ENCODE data around the gene KRTAP10-5. TPM values are rescaled to one million over a fixed set of nuclear protein-coding genes. Genes with fewer than 3 reads are reported as not detected.
"Not testable (repeated sequence)": the region's sequence is repeated elsewhere in the genome, so short reads cannot be mapped to it uniquely, and the experiment has no call there.

KRTAP10-5 gene
- total RNA-seq, 1 donor from 2014 or later, result not detected

DNA sequence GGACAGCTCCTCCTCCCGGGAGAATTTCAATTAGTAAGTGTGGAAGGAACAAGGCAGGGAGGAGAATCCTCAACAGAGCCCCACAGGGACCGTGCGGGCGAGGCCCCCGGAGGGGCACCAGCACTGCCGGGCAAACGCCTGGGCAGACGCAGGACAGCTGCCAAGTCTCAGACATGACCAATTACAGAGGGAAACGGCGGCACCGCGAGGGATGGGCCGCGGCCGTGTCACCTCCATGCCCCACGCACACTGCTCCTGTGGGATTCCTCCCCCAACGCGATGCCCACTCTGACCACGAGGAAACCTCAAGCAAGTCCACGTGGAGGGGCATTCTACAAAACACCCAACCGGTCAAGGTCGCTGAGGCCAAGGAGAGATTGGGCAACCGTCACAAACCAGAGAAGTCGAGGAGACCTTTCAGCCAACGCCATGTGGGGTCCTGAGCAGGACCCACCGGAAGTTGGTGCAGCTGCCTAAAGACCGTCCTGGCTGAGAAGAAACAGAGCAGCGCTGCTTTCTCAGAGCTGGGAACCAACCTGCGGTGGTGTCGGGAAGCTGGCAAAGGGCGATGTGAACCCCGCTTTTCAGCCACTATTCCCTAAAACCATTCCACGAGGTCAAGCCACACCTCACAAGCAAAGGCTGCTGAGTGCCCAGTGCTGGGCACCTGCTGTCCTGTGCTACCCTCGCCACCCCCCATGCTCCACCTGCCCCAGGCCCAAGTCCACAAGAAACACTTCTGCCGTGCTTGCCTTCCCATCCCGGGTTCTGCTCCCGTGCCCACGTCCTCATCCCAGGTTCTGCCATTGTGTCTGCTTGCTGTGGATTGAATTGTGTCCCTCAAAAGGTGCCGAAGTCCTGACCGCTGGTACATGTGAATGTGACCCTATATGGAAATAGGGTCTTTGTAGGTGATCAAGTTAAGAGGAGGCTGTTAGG, 8.3 kb downstream of the KRTAP10-5 start:
- no peak for DNase-seq

DNA sequence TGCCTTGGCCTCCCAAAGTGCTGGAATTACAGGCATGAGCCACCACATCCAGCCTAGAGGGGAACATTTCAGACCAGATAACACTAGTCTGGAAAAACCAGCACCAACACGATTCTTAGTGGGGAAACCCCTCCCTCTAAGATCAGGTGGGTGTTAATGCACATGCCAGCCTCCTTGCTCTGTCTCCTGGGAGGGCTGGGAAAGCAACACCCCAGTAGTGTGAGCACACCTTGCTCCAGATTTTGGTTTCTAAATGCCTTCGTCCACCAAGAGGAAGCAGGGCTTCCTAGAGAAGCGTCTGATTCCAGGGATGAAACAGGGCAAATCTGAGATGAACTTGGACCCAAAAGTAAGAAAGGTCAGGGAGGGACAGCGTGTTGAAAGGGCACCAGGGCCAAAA, 9.1 kb downstream of the KRTAP10-5 start:
- no peak for DNase-seq

DNA sequence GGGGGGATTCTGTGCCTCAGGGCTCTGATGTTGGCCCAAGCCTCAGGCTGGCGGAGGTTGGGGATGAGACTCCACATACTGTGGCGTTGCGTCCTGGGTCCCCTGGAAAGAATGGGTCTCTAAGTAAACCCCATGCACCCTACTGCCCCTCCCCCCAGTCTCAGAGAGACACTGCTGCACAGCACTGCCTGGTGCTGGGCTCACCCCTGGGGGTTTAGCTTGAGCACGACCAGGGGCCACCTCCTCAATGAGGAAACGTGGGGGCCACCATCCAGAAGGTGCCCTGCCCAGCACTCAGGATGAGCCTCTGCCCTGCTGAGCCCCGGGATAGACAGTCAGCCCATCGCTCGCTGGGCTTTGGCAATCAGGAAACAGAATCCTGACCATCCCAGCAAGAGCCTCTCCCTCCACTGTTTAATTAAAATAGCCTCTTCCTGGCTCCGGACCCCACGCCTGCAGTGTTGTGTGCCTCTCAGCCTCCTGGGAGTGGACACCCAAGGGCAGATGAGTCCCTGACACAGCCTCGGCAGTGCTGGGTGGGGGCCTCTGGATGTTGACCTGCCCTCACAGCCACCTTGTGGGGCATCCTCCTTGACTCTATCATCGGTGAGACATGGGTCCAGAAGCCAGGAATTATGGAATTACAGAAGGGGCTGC, 10.4 kb downstream of the KRTAP10-5 start:
- no peak for DNase-seq

DNA sequence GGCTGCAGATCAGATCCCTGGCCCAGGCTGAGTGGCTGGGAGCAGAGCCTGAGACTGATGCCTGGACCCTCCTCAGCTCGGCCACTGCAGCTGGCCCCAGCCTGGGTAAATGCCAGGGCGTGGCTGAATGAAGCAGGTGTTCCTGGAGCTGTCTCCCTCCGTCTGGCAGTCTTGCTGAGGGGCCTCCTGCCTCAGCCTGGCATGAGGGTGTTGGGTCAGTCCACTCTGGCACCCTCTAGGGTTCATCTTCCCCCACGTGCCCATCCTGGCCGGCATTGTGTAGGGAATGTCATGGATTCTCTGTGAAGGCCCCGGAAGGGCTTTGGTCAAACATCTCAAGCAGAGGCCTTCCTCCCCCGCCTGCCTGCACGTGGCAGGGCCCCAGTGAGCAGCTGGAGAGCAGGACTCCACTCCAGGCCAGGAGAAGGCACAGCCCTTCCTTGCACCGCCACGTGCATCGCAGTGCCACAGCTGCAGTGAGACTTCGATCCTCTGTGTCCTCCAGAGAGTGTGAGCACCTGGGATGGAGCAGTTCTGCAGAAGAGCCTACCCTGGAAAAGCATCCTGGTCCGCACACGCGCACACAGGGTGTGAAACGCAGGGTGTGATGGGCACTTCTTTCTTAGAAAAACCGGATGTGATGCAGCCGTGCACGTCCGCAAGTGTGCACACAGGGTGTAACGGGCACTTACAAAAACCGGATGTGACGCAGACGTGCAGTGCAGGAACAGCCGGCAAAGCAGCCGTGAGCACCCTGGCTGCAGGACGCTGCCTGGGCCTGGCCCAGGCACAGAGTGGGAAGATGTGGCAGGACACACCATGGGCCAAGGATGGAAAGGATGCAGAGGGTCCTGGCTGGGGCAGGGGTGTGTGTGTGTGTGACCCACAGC, 11.5 kb downstream of the KRTAP10-5 start:
- DNase-seq, result no peak

DNA sequence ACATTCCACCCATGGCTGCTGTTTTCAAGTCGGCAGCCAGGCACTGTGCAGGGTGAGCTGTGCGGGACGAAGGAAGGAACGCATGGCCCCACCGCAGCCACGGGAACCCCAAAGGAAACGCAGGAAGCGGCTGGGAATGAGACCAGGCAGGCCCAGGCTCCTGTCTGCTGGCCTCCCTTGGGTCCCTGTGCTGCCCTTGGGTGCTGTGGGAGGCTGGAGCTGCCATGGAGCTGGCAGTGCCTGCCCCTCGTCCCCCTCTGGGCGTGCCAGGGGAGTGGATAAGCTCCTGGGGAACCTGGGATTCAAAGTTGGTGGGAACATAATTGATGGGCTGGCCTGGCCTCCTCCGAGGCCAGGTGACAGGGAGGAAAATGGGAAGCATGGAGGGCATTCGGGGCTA, 12.1 kb downstream of the KRTAP10-5 start:
- DNase-seq, result no peak

DNA sequence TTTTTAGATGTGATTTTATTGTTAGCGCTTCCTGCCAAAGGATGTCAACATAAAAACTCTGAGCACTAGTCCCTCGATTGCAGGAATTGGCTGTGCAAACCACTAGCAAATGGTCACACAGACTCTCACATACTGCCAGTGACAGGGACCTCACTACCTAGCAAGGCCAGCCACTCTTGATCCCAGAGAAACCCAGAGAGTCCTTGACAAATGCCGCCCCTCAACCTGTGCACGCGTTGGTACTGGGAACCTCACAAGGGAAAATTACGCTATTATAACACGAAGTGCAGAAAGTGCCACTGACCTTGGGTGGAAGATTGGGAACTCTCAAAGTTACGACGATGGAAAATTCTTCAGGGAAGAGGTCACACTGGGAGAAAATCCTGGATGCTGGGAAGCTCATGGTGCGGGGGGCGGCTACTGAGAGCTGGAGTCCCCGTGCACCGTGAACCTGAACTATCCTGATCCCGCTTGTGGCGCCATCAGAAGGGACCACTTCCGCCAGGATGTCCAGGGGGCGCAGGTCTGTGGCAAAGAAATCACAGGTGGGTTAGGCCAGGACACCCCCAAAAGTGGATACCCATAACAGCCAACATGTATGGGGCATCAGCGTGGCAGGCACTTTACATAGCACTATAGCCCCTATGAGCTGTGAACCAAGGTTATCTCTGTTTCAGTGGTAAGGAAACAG, 12.8 kb downstream of the KRTAP10-5 start:
- no peak for DNase-seq

DNA sequence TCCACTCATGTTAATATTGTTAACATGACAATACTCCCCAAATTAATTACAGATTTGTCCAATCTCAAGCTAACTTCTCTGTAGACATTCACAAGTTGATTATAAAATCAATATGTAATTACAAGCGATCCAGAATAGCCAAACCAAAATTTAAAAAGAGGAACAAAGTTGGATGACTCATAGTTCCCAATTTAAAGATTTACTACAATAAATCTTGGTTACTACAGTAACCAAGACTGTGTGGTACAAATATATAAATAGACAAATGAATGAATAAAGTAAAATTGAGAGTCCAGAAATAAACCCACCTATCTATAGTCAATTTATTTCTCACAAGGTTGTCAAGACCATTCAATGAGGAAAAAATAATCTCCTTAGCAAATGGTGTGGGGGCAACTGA, 14.0 kb downstream of the KRTAP10-5 start:
- no peak for DNase-seq

DNA sequence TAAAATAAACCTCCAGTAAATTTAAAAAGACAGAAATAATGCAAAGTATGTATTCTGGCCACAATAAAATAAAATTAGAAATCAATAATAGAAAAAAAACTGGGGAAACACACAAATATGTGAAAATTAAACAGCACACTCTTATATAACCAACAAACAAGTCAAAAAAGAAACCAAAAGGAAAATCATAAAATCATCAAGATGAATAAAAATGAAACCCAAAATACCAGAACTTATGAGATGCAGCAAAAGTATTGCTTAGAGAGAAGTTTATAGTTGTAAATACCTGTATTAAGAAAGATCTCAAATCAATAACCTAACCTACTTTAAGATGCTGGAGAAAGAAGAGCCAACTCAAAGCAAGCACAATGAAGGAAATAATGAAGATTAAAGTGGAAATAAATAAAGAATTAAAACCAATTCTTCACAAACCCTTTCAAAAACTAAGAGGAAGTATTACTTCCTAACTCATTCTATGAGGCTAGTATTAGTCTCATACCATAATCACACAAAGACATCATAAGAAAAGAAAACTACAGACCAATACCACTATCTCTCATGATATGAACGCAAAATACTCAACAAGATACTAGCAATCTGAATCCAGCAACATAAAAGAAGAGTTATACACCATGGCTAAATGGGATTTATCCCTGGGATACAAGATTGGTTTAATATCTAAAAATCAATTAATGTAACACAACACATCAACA, 15.4 kb downstream of the KRTAP10-5 start:
- DNase-seq, result no peak

DNA sequence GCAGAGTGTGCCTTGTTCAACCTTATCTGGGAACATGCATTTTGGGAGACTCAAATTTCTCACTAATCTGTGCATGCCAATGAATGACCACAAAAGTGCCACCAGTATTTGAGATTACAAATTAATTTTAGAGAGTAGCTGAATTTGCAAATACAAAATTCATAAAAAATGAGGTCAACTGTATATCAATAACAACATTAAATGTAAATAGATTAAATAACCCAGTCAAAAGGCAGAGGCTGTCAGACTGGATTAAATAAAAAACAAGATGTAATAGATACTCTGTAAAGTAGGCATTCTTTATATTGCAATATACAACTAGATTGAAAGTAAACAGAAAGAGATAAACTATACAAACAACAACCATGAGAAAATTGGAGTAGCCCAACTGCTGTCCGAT, 16.3 kb downstream of the KRTAP10-5 start:
- no peak for DNase-seq

DNA sequence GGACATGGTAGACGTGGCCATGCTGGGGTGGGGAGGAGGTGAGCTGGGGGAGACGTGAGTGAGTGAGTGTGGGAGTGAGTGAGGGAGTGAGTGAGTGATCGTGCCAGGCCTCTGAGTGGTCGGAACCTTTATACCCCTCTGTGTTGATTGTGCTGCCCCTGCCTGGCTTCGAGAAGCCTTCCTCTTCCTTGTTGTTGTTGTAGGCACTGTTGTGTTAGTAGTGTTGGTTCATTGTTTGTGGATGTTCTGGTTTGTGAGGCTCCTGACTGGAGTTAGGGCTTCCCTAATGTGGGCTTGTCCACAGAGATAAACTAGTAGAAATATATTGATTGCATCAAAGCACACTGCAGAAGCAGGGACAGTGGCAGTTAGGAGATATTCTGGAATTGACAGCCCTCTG, 21.7 kb downstream of the KRTAP10-5 start, which contains the start of gene KRTAP10-3:
TSS of gene KRTAP10-3 (minus strand) at position 101 of the 400 bp plus-strand sequence. CDS start at position 21, 80 bp downstream.
- no peak for DNase-seq

DNA sequence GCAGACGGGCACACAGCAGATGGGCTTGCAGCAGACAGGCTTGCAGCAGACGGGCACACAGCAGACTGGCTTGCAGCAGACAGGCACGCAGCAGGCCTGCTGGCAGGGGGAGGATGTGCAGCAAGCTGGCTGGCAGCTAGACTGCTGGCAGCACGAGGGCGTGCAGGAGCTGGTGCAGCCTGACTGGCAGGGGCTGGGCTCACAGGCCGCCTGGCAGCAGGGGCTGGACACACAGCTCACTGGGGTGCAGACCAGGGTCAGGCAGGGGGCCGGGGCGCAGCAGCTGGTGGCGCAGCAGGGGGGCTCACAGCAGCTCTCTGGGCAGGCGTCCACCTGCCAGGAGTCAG, 22.1 kb downstream of the KRTAP10-5 start:
- not testable (repeated sequence) for DNase-seq

DNA sequence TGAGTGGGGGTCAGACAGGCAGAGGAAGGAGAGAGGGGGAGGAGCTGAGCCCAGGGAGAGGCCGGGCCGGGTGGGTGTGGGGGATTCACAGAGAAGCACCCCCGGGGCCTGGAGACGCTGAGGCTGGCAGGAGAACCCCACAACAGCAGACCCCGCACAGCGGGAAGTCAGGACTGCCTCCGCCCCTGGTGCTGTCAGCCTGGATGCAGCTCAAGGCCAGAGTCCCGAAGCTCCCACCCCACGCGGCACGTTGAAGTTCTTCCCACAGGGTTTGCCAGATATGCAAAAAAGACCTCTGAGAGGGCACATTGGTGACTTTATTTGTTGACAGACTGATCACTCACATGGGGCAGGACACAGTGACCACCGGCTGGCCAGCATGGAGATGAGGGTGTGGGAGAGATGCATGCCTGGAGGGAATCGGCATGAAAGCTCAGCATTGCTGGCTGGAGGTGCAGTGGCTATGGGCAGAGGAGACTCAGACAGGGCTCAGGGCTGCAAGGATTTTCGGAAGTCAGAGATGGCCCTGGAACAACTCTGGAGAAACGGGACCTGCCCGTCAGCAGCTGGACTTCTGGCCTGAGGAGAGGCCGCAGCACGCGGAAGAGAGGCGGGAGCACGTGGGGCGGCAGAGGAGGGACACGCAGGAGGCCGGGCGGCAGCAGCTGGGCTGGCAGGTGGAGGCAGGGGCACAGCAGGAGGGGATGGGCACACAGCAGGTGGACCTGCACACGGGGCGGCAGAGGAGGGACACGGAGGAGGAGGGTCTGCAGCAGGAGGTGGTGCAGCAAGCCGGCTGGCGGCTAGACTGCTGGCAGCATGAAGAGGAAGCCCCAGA, 22.7 kb downstream of the KRTAP10-5 start:
- DNase-seq, result no peak

DNA sequence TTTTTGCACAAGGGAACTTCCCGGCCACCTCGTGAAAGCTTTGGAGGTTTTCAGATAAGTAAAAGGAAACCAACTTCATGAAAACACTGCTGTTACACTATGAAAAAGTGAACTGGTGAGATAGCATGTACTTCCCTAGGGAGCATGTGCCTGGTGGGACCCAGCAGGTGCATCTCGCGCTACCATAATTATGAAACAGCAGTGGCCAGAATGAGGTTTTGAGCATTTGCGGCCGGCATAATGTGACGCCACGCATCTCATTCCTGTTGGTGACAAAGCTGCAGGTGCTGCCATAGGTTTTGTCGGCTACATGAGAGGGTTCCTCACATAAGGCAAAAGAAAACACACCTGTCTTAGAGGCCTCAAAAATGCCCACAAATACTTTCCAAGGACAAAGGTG, 23.5 kb downstream of the KRTAP10-5 start:
- no peak for DNase-seq

DNA sequence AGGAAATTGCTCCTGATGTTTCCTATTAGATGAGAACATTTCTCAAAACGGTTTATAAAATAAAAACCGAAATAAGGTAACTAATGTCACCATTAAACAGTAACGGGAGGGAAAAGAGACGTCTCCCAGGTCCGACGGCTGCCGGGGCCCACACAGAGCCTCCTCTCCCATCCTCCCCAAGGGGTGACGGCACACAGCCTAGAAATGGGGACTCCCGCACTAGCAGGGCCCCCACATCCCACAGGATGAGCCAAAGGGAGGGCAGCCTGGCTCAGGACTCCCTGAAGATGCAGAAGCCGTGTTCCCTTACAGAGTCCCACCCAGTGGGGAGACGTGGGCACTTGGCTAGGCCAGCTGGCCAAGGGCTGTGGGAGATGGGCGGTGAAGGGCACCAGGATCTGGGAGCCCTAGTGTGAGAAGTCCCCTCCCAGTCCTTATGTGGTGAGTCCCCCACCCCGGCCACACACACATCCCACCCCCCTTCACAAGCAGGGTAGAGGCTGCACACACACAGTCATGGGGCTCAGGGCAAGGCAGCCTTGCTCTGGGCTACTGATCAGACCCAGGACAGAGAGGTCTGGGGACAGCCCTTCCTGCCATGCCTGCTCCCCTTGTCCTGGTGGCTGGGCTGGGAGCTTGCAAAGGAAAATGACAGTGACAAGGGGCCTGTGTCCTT, 25.1 kb downstream of the KRTAP10-5 start:
- DNase-seq, result no peak

DNA sequence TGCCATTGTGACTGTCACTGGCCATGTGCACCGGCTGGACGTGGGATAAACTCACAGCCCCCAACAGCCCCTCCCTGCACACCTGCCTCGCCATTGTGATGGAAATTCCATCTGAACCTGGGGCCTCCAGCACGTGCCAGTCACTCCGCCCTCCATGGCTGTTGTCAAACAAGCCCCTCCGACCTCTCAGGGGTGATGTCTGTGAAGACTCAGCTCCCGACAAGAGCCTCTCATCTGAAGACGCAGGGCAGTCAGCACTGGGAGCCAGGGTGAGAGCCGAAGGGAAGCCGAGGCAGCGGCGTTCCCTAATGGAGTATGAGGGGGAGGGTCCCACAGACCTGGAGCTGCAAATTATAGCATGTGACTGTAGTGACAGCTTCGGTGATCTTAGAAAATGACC, 27.7 kb downstream of the KRTAP10-5 start:
- no peak for DNase-seq

DNA sequence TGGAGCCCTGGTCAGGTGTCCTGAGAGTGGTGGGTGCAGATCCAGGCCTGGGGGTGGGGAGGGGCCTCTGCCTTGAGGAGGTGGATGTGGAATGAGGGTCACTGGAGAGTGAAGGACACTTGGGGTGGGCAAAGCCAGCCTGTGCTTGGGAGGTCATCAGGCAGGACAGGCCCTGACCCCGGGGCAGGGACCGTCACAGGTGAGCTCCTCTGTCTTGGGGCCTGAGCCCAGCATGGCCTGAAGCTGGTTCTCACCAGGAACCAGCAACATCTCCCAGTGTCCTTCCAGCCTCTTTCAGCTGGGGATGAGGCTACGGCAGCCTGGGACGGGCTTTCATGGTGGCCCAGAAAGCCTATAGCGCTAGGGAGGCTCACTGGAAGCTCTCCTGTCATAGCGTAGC, 28.3 kb downstream of the KRTAP10-5 start:
- DNase-seq, result no peak

DNA sequence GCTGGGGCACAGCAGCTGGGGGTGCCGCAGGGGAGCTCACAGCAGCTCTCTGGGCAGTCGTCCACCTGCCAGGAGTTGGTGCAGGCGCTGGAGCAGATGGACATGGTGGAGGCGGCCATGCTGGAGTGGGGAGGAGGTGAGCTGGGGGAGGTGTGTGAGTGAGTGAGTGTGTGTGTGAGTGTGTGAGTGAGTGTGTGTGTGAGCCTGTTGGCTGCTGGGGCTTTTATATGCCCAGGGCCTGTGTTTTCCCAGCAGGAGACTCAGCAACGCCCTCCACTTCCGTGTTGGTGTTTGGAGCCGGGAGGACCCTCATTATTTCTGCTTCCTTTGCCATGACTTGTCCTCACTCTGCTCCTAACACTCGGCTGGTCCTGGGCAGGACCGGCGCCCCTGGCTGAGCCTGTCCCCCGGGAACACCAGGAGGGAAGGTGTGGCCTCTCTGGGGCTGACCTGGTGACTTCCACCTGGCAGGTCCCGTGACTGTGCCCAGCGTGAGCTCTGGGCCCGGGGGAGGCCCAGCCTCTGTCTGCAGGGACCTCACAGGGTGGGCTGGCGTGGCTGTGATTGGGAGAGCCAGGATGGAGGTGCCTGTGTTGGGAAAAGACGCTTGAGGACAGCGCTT, 29.0 kb downstream of the KRTAP10-5 start, which contains the start of gene KRTAP10-2:
TSS of gene KRTAP10-2 (minus strand) at position 166 of the 622 bp plus-strand sequence. CDS start at position 119, 47 bp downstream.
- DNase-seq, result no peak

DNA sequence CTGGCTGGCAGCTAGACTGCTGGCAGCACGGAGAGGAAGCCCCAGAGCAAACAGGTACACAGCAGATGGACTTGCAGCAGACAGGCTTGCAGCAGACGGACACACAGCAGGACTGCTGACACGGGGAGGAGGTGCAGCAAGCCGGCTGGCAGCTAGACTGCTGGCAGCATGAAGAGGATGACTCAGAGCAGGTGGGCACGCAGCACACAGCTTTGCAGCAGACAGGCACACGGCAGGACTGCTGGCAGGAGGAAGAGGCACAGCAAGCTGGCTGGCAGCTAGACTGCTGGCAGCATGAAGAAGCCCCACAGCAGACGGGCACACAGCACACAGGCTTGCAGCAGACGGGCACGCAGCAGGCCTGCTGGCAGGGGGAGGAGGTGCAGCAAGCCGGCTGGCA, 29.6 kb downstream of the KRTAP10-5 start:
- no peak for DNase-seq

DNA sequence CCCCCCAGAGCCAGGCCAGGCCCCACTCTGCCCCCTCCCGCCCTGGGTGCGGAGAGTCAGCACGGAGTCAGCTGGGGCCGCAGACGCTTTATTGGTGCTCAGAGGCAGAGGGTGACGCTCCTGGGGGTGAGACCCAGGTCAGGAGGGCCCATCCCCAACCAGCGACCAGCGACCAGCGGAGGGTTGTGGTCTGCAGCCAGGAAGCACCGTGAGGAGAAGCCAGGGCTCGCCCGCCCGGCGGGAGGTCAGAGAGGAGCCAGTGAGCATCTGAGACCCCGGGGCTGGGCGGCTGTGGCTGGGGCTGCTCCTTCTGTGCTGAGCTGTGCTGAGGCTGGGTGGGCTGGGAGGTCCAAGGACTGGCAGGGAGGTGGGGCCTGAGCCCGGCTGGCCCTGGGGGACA, 30.1 kb downstream of the KRTAP10-5 start:
- DNase-seq, result not testable (repeated sequence)
